ENCODE data around the gene PANX2.
"Not testable (repeated sequence)": the region's sequence is repeated elsewhere in the genome, so short reads cannot be mapped to it uniquely, and the experiment has no call there.

Gene PANX2

DNA sequence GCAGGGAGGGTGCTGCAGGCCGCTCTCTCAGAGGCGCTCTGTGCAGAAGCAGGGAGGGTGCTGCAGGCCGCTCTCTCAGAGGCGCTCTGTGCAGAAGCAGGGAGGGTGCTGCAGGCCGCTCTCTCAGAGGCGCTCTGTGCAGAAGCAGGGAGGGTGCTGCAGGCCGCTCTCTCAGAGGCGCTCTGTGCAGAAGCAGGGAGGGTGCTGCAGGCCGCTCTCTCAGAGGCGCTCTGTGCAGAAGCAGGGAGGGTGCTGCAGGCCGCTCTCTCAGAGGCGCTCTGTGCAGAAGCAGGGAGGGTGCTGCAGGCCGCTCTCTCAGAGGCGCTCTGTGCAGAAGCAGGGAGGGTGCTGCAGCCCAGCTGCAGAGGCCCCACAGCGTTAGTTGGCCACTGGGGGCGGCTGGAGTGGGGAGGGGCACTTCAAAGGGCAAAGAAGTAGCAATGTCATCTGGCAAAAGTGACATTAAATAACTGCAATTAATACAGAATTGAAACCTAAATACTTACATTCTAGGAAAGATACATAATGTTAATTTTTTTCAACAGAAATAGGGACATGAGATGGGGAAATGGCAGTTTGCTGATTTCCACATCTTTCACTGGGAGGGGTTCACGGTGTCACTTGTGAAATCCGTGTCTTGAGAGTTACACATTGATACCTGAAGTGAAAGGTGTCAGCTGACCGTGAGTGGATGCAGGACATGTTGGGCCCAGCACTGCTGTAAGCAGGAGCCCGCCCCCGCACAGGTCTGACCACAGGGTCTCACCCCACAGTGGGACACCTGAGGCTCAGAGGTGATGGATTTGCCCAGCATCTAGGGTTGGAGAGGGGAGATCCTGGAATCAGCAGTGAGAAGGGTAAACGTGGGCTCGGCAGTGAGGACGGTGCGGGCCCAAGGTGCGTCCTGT is 23.0 kb upstream of the PANX2 start:
- DNase-seq (ENCODE audit: low read depth in 2 of 2), result not testable (repeated sequence)

DNA sequence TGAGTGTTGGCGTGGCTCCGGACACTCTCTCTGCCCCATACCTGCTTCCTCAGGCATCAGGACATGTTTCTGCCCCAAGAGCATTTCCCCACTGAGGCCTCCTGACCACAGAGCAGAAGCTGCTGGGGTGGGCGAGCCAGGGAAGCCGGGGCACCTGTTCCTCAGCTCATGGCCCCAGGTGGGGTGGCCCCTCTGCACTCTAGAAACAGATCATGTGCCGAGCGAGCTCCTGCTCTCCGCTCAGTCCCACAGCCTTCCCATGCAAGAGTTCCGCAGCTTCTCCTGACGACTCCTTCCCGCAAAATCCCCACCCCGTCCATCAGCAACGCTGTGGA is 22.4 kb upstream of the PANX2 start:
- DNase-seq (ENCODE audit: low read depth in 2 of 2), result no peak

DNA sequence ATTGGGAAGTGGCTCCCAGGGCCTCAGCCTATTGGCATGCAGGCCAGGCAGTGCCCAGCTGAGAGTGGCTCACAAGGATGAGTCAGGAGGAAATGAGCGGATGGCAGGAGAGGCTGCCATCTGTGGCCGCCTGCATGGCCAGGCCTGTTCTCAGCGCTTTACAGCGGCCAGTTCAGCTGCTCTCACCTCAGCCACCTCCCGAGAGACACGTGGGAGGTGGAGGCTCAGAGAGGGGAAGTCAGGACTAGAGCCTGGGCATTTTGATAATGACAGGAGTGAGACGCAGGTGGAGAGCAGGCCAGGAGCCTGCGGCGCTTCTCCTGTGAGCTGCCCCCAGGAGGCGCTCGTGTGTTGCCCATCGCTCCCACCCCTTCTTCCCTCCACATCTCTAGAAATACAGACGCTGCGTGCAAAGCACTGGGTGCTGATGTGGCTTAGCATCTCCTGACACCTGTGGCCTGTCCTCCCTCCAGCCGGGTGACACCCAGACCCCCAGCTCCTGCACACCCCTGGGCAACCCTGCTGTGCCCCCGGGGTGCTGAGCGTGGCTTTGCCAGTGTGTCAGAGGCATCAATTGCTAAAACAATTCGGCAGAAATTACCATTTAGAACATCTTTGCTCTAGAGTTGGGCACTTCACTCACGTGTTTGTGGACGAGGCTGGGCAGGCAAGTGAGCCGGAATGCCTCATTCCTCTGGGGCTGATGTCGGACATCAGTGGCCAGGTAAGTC is 21.4 kb upstream of the PANX2 start:
- DNase-seq (ENCODE audit: low read depth in 2 of 2), result no peak

DNA sequence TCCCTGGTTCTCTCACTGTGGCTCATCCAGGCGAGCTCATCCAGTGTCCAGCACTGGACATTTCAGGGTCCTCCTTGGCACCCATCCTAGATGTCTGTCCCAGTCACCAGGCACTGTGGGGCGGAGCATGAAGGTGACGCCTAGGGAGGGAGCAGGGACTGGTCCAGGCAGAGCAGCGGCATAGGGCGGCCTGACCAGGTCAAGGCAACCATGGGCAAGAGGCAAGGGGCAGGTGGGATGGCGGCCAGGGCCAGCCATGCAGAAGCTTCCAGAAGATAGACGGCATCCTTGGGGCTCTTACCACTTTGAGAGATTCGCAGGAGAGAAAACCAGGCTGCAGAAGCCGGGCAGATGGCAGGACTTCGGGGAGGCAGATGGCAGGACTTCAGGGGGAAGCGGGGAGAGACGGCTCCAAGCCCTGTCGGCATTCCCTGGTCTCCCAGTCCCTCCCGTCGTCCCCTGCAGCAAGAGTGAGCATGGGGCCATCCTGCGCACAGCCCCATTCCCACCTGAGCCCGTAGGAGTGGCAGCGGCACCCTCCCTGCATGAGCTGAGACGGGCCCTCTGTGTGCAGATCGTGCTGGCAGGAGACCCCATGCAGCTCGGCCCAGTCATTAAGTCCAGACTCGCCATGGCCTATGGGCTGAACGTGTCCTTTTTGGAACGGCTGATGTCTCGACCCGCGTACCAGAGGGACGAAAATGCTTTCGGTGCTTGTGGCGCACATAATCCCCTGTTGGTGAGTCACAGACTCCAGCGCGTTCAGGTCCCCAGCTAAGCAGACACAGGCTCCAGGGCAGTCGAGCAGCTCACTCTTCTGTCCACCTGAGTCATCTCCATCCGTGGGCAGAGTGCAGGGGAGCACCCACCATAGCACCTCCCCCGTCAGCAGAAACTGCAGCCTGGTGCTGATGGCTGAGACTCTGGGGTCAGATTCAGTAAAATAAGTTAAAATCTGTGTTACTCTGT is 20.1 kb upstream of the PANX2 start:
- no peak for DNase-seq (ENCODE audit: low read depth in 2 of 2)

DNA sequence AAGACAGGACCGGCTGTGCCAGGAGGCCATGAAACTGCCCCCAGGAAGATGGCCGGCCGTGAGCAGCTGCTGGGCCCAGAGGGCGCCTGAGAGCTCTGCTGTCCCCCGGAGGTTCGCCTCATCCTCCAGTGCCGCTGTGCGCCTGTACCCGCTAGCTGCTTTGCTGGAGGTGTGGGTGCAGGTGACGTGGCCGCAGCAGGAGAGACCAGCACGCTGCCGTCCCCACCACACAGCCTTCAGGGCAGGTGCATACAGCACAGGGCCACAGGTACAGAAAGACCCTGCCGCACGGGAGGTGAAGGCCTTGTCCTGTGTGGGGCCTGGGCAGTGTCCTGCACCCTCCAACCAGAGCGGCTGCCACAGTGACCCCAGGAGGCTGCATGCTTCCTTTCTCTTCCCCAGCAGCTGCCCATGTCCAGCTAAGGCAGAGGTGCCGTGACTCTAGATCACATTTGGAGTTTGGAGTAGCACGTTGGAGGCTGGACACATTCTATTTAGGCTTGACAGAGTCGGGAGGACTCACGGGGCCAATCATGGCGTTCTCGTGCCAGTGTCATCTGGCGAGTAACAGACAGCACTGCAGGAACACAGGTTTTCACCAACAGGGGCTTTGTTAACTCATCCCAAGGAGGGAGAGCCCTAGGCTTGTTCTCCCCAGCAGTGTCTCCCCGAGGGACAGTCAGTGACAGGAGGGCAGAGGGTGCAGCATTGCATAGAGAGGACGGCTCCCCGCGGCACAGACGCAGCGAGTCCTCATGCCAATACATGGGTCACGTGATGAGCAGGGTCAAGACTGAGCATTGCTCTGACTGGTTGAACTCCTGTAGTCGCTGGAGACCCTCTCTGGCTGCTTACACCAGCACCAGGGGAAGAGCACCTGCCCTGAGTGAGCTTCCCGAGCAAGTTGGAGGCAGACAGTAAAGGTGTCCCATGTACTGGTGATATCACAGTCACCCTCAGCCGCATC is 18.7 kb upstream of the PANX2 start:
- DNase-seq (ENCODE audit: low read depth in 2 of 2), result no peak

DNA sequence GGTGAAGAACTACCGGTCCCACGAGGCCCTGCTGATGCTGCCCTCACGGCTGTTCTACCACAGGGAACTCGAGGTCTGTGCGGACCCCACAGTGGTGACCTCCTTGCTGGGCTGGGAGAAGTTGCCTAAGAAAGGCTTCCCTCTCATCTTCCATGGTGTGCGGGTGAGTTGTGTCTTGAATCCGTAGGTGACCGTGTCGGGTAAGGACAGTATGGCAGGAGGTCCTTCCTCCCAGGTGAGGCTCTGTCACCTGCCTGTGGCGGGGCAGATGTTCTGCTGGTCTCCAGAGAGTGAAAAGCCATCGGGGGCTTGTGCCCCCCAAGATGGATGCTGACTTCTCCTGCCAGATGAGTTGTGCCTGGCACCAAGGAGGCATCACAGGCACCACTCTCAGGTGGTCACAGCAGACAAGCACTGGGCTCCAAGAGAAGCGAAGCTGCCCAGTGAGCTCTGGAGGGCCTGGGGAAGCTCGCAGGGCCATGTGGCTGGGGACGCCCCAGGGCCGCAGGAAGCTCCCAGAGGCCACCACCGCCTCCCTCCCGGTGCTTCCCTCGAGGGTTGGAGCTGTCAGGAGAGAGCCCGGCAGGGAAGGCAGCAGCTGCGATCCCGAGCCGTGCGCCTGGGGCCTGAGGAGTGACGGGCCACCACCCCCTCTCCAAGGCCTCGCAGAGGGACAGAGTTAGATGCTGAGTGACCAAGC is 17.3 kb upstream of the PANX2 start:
- no peak for DNase-seq (ENCODE audit: low read depth in 2 of 2)

DNA sequence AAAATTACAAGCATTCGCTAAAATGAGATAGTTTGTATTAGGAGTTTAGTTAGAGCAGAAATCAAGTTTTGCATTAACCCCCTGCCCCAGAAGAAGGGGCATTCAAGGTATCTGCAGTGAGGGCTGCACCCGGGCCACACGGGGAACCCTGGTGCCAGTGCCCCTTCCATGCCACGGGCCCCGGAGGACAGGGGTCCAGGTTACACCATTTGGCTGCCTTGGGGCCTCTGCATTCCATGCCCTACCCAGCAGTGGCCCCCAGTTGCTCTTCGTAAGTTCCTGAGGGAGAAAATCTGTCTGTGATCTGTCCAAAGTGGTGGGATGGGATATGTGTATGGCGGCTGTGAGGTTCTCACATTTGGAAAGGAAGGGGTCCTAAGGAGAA is 16.8 kb upstream of the PANX2 start:
- DNase-seq (ENCODE audit: low read depth in 2 of 2), result no peak

GRCh38 chr22:50157709-50158375 is 12.7 kb upstream of the PANX2 start:
- DNase-seq (ENCODE audit: low read depth in 2 of 2), result no peak

GRCh38 chr22:50160947-50161346 is 9.6 kb upstream of the PANX2 start:
- DNase-seq (ENCODE audit: low read depth in 2 of 2), result no peak

DNA sequence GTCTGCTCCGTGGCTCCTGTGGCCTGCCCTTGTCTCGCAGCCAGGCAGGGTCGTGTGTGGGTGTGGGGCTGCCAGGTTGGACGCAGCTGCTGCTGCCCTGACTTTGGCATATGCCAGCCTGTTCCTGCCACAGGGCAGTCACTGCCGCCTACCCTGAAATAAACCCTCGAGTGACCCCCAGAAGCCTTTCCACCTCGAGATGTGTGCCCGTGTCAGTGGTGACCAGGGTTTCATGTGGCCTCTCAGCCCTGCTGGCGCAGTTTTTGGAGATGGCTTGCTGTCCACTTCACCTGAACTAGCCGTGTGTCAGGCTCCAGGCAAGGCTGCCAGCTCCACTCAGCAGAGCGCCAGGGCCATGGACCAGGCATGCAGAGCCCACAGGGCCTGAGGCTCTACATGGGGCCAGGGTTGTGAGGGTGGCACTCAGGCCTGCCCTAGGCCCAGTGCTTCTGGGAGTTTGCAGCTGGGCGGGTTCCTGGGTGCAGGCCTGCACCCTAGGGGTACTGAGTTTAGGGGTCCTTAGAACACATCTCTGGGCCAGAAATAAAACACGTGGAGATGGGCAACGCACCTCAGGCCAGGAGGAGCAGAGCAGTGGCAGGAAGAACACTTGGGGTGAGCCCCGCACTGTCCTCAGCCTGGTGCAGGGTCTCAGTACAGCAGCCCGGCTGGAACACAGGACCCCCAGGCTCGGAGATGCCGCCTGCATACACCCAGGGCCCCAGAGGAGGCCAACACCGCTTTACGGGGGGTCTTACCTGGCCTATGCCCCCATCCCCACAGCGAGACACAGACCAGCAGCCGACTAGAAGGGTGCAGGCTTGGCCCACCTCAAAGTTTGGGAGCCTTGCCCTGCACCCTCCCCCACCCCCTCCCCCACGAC is 8.8 kb upstream of the PANX2 start:
- DNase-seq (ENCODE audit: low read depth in 2 of 2), result no peak

DNA sequence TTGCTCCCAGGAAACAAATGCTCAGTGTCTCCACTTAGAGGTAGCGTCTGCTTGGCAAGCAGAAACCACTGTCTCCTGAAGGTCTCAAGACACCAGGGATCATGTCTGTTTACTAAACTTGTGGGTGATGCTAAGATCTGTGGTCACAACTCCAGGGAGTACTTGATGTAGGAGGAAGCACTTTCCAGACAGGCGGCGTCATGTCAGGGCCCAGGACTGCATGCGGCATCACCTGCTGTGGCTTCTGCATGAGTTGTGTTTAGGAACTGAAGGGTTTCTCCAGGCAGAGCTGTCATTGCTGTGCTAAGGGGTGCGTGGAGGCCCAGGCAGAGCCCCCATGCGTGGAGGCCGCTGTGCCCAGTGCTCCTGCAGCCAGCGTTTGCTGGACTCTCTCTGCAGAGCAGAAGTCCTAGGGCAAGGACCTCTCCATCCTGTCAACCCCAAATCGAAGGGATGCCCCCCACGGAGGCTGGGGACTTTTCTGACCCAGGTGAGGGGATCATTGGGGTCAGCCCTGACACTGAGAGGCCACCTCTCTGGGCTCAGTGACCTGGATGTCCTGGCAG is 8.1 kb upstream of the PANX2 start:
- no peak for DNase-seq (ENCODE audit: low read depth in 2 of 2)

DNA sequence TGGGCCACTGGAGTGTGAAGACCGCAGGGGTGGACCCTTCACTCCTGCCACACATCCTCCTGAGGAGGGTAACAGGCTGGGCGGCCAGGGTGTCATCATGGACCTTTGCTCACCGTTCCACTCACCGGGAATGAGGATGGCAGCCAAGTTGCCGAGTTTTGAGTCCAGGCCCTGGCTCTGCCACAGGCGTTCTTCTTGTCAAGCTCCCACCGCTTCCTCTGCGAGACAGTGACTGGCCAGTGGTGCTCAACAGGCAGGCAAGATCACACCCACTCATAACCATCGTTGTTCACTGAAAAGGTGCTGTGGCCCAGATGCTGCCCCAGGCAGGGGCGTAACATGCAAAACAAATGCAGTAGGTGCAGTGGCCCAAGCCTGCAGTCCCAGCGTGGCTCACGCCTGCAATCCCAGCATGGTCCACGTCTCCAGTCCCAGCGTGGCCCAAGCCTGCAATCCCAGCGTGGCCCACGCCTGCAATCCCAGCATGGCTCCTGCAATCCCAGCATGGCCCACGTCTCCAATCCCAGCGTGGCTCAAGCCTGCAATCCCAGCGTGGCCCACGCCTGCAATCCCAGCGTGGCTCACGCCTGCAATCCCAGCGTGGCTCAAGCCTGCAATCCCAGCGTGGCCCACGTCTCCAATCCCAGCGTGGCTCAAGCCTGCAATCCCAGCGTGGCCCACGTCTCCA is 5.0 kb upstream of the PANX2 start:
- DNase-seq (ENCODE audit: low read depth in 2 of 2), result no peak

DNA sequence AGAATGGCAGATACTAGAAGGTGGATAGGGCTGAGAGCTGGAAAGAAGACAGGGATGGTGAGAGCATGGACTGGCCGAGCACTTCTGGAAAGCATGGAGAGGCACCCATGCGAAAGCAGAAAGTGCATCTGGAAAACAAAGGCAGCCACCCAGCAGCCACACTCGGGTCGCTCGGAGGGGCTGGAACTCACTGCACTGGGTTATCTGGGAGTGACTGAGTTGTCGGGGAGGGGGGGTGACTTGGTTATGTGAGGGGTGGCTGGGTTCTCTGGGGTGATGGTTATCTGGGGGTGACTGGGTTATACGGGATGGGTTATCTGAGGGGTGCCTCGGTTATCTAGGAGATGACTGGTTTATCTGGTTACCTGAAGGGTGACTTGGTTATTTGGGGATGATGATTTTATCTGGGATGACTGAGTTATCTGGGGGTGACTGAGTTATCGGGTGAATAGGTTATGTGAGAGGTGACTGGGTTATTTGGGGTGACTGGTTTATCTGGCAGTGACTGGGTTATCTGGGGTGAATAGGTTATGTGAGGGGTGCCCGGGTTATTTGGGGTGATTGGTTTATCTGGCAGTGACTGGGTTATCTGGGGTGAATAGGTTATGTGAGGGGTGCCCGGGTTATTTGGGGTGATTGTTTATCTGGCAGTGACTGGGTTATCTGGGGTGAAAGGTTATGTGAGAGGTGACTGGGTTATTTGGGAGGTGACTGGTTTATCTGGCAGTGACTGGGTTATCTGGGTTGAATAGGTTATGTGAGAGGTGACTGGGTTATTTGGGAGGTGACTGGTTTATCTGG is 2.6 kb upstream of the PANX2 start:
- DNase-seq (ENCODE audit: low read depth in 2 of 2), result no peak

- not testable (repeated sequence) for DNase-seq (ENCODE audit: low read depth in 2 of 2)
Observed at GRCh38 chr22:50168490-50169180, 1.9 kb upstream of the PANX2 start.

DNA sequence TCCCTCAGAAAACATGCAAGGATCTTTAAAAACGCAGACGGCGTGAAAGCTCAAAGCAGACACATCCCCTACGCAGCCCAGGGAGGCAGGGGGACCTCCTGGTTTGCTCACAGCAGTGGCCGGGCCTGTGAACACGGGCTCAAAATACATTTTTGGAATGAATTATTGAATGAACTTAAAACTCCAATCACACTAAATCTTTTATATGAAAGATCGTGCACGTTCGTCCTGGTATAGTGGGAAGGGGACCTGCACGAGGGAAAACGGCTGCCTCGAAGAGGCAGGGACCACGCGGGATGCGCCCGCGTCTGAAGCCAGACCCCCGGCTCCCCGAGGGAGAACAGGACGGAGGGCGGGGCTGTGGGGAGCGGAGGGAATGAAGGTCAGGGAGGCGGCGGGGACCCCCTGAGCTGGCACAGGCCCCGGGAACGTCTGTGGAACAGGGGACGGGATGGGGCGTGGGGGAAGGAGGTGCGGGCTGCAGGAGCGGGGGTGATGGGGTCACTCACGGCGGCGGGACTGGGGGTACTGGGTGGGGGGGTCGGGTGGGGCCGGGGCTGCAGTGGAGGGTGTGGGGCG is 1.3 kb upstream of the PANX2 start:
- DNase-seq (ENCODE audit: low read depth in 2 of 2), result no peak

- DNase-seq (ENCODE audit: low read depth in 2 of 2), result no peak
Observed at GRCh38 chr22:50169774-50170341, 673 bp upstream of the PANX2 start.

All from fibroblast of skin of left quadriceps (primary cell).